ENCODE results near the gene GNAT3.

GNAT3 gene

GRCh38 chr7:80499350-80499953 is 12.4 kb downstream of the GNAT3 start:
- DNase-seq: no peak

GRCh38 chr7:80498481-80499349 is 13.1 kb downstream of the GNAT3 start:
- no peak for DNase-seq

- DNase-seq: no peak
These were observed 15.3 kb downstream of the GNAT3 start for GRCh38 chr7:80496586-80496985.

GRCh38 chr7:80493121-80493849 is 18.6 kb downstream of the GNAT3 start:
- no peak for DNase-seq

- no peak for DNase-seq
These were observed 20.4 kb downstream of the GNAT3 start for GRCh38 chr7:80491462-80491861.

GRCh38 chr7:80488851-80489370 is 23.0 kb downstream of the GNAT3 start:
- DNase-seq: no peak

GRCh38 chr7:80488406-80488805 is 23.5 kb downstream of the GNAT3 start:
- no peak for DNase-seq

- DNase-seq: no peak
These were observed 26.1 kb downstream of the GNAT3 start for GRCh38 chr7:80485721-80486120.

- DNase-seq: no peak
These were observed 28.9 kb downstream of the GNAT3 start for GRCh38 chr7:80482950-80483349.

- DNase-seq: no peak
These were observed 30.5 kb downstream of the GNAT3 start for GRCh38 chr7:80481196-80481884.

GRCh38 chr7:80480566-80480965 is 31.3 kb downstream of the GNAT3 start:
- DNase-seq: no peak

- no peak for DNase-seq
These were observed 33.2 kb downstream of the GNAT3 start for GRCh38 chr7:80478683-80479082.

- no peak for DNase-seq
These were observed 35.8 kb downstream of the GNAT3 start for GRCh38 chr7:80476035-80476434.

GRCh38 chr7:80475383-80475782 is 36.5 kb downstream of the GNAT3 start:
- DNase-seq: no peak

GRCh38 chr7:80473751-80474150 is 38.1 kb downstream of the GNAT3 start:
- DNase-seq: no peak

GRCh38 chr7:80472491-80473200 is 39.2 kb downstream of the GNAT3 start:
- DNase-seq: no peak

GRCh38 chr7:80468931-80469714 is 42.7 kb downstream of the GNAT3 start:
- DNase-seq: no peak

- no peak for DNase-seq
These were observed 44.8 kb downstream of the GNAT3 start for GRCh38 chr7:80467069-80467468.

- DNase-seq: no peak
These were observed 45.2 kb downstream of the GNAT3 start for GRCh38 chr7:80466636-80467035.

GRCh38 chr7:80464211-80464610 is 47.7 kb downstream of the GNAT3 start:
- no peak for DNase-seq

GRCh38 chr7:80463272-80463920 is 48.5 kb downstream of the GNAT3 start:
- no peak for DNase-seq

All from effector CD8-positive, alpha-beta T cell (primary cell).